ENCODE results near the gene CD226.
"Not testable (repeated sequence)": the region's sequence is repeated elsewhere in the genome, so short reads cannot be mapped to it uniquely, and the experiment has no call there.

CD226 gene

DNA sequence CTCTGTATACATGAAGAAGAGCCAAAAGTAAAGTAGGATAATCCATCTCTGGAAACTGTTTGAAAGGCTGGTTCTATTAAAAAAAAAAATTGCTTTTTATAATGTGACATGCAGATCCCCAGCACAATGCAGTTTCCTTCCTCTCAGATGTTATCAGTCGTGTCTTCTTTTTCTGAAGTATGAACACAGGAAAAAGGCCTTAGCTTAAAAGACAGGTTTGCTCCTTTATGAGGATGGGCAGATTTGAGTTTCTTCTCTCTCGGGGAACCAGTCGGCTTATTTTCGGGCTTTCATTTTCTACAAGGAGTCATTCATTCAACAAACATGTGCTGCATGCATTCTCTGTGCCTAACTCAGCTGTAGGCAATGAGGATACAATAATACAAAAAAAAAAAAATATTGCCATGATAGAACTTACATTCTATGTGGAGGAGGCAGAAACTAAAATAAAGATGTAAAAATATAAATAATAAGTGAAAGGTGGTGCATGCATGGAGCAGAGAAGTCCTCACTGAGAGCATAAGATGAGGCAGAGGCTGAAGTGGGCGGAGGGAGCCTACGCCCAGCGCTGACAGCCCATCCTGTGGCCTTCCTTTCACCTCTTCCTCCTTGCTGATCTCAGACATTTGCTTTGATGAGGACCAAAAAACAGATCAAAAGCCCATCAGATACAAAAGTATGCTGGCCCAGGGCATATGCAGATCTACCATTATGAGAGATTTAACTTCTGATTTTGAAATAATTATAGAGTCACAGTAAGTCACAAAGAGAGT is at the start of gene CD226:
TSS of gene CD226 (minus strand) at position 513 of the 773 bp plus-strand sequence. CDS start at position 46, 467 bp downstream.
- FAIRE-seq (peak; percentile 81), DNase-seq (ENCODE audit: extremely low spot score, insufficient read length, low read depth) (no peak)

- FAIRE-seq (peak; percentile 12), DNase-seq (ENCODE audit: extremely low spot score, insufficient read length, low read depth) (no peak)
Measured at GRCh38 chr18:69996951-69997798, 49.5 kb upstream of the CD226 start.

GRCh38 chr18:69996417-69996816 is 48.7 kb upstream of the CD226 start:
- DNase-seq (ENCODE audit: extremely low spot score, insufficient read length, low read depth) (no peak), FAIRE-seq (no peak)

DNA sequence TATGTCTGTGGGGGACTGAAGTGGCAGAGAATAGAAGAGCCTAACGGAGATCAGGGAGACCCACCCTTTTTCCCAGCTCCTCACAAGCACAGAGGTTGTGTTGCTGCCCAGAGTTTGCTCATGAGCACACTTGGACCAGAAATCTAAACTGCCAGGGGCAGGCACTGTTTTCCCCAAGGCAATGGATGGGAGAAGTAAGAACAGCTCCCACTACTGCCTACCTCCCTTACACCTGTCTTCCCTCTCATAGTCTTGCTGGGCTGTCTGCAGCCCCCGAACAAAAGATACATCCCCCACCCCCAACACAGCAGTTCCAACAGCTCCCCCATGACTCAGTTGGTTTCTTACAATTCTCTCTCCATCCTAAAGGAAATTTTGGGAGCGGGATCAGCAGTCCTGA is 48.1 kb upstream of the CD226 start:
- FAIRE-seq: no peak
- DNase-seq (ENCODE audit: extremely low spot score, insufficient read length, low read depth): no peak

DNA sequence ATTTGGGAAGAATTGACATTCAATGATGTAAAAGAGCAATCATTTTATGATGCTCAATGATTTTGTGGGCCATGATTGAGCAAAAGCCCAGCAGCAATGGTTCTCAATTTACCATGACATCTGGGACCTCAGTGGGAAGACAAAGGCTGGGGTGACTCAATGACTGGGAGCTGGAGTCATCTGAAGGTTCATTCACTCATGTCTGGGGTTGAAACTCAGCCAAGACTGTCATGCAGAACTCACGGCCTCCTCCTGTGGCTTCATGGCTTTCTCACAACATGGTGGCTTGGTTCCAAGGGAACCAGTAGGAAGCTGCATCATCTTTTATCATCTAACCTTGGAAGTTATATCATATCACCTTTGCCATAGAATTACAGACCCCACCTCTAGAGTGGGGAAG is 45.1 kb upstream of the CD226 start:
- DNase-seq (ENCODE audit: extremely low spot score, insufficient read length, low read depth) (no peak), FAIRE-seq (no peak)

- FAIRE-seq (no peak), DNase-seq (ENCODE audit: extremely low spot score, insufficient read length, low read depth) (no peak)
Measured at GRCh38 chr18:69987870-69988269, 40.2 kb upstream of the CD226 start.

DNA sequence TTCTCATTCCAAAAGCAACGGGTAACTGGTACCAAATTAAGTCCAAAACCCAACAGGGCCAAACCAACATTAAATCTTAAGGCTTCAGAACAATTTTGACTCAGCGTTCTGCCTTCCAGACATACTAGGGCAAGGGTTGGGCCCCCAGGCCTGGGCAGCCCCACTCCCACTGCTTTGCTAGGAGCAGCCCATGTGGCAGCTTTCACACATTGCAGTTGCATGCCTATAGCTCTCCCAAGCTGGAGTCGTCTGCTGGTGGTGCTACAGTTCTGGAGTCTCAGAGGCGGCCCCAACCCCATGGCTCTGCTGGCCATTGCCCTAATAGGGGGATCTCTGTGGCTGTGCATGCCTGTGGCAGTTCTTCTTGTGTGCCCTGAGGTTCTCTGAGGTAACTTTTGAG is 37.6 kb upstream of the CD226 start:
- FAIRE-seq (no peak), DNase-seq (ENCODE audit: extremely low spot score, insufficient read length, low read depth) (no peak)

DNA sequence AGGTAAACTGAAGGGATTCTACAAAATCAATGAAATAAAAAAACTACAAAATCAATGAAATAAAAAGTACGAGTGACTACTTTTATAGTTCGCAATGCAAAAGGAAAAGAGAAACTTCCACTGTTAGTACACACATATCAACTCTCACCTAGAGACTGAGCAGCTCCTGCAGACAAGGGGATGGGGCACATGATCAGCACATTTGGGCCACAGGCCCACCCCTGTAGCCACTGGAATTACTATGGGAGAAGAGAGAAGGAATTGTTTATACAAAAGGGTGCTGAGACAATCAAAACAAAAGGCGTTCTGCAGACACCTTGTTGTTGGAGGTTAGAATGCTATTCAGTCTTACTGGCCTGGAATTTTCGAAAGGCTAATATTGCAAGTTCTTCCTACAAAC is 34.7 kb upstream of the CD226 start:
- FAIRE-seq (no peak), DNase-seq (ENCODE audit: extremely low spot score, insufficient read length, low read depth) (no peak)

DNA sequence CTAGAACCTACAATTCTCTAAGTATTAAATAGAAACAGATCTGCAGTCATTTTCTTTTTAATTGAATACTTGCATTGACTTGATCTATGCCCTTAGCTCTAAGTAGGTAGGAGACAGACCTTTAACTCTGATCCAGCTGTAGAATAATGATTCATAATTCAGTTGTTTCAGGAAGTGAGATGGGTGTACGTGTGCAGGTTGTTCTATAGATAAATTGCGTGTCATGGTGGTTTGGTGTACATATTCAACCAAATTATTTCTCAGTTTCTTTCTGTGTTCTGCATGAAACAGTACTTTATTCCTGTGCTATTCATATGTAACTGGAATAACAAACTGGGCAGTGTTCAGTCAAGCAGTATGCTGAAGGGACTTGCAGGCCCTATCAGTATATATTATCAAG is 34.3 kb upstream of the CD226 start:
- DNase-seq (ENCODE audit: extremely low spot score, insufficient read length, low read depth) (no peak), FAIRE-seq (peak; percentile 65)

DNA sequence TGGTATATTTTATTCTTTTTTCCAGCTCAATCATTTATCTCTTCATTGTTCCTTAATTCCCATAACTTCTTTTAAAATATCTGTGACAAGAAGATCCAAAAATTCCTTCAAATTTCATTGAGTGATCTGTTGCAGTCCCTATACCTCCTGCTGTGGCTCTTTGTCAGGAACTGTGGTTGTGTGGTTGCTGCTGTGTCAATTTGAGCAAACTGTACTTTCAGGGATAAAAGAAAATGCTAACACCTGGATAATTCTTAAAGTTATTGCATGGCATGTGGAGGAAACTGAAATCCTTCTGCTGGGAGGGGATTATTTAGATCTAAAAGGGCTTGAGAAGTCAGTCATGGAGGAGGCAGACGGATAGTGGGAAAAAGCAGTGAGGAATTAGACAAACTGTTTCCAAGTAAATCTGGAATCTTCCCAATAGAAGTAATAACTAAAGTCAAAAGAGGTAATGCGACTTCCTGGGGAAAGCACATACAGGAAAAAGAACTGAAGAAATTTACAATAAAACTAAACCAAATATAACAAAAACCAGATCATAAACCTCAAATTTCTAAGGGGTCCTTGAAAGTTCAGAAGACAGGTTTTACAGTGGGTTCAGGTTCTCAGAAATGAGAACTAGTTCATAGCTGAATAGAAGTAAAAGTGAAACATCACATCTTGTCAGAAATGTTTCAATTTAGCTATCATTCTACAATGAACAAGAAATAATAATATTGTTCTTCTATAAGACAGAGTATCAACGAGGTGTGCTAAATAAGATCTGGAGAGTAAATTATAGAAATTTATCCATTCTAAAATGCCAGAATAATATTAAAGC is 33.5 kb upstream of the CD226 start:
- DNase-seq (ENCODE audit: extremely low spot score, insufficient read length, low read depth) (no peak), FAIRE-seq (peak; percentile 12)

DNA sequence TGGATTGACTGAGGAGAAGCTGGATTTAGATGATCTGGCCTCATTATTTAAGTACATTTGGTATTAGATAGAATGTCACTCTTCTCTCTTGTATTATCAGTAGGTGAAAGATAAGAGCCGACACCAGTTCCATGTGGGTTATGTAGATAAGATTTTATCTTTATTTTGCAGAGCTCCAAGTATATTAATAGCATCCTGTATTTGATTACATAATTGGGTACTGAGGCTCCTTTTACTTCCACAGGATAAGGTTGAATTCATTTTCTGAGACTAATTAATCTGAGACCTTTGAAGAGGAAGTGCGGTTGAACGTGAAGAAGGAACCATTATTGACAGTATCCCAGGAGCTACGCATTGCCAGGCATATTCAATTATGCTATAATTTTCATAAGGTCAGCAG is 32.8 kb upstream of the CD226 start:
- FAIRE-seq (no peak), DNase-seq (ENCODE audit: extremely low spot score, insufficient read length, low read depth) (no peak)

- DNase-seq (ENCODE audit: extremely low spot score, insufficient read length, low read depth) (no peak), FAIRE-seq (peak; percentile 5)
Measured at GRCh38 chr18:69978732-69979715, 31.4 kb upstream of the CD226 start.

GRCh38 chr18:69975294-69975693 is 27.6 kb upstream of the CD226 start:
- not testable (repeated sequence) for DNase-seq (ENCODE audit: extremely low spot score, insufficient read length, low read depth); FAIRE-seq

GRCh38 chr18:69974365-69974764 is 26.7 kb upstream of the CD226 start:
- FAIRE-seq: no peak
- no peak for DNase-seq (ENCODE audit: extremely low spot score, insufficient read length, low read depth)

DNA sequence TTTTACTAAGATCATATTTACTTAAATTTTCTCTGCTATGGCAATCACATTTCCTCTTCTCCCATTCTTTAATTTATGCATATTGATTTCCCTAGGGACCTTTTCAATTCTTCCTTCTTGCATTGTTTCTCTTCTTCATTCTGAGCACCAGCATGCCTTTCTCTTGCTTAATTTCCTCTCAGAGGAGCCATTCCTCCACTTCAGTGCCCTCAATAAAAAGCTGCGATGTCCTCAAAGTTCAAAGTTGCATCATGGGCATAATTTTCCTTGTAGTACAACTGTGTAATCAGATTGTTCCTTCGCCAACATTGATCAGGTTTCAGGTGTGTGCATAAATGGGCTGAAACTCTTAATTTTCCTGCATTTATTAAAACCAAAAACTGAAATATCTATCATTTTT is 21.8 kb upstream of the CD226 start:
- DNase-seq (ENCODE audit: extremely low spot score, insufficient read length, low read depth) (no peak), FAIRE-seq (no peak)

- no peak for FAIRE-seq
- DNase-seq (ENCODE audit: extremely low spot score, insufficient read length, low read depth): no peak
Measured at GRCh38 chr18:69968039-69968438, 20.4 kb upstream of the CD226 start.

GRCh38 chr18:69963196-69963595 is 15.5 kb upstream of the CD226 start:
- DNase-seq (ENCODE audit: extremely low spot score, insufficient read length, low read depth) (no peak), FAIRE-seq (no peak)

DNA sequence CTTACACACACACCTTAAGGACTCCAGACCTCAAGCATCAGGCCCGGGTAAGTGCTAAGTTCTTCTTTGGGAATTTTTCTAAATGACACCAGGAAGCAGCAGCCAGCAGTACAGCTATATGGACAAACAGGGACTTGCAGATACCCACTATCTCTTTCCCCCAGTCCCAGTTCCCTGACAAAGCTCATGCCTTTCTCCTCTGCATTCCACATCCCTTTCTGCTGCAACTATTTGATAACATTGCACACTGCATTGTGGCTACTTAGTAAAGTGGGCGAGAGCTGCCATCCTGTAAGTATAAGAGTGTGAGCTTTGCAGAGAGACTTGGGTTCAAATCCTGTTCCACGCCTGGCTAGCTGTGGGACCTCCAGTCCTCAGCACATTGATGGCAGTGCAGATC is 14.0 kb upstream of the CD226 start:
- DNase-seq (ENCODE audit: extremely low spot score, insufficient read length, low read depth) (no peak), FAIRE-seq (no peak)

DNA sequence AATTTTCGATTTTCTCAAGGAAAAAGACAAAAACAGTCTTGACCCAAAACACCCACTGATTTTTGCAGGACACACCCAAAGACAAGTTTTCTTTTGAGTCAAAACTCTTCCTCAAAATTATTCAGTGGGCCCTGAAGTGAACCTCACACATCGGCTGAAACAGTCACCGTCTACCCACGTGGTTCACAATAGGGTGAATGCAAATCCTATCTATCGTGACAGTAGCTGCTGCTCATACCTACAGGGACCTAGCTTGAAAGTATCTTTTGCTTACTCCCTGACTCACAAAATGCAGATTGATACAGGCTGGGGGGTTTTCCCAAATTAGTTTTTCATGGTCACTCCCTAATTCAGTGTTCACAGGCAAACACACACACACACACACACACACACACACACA is 10.7 kb upstream of the CD226 start:
- no peak for FAIRE-seq
- no peak for DNase-seq (ENCODE audit: extremely low spot score, insufficient read length, low read depth)

Measured in GM18507 (cell line).